ENCODE measurements around the gene TMOD1. TPM values are rescaled to one million over a fixed set of nuclear protein-coding genes. Genes with fewer than 3 reads are reported as not detected.

The TMOD1 gene
- total RNA-seq, 1 donor = 0.18 TPM

DNA sequence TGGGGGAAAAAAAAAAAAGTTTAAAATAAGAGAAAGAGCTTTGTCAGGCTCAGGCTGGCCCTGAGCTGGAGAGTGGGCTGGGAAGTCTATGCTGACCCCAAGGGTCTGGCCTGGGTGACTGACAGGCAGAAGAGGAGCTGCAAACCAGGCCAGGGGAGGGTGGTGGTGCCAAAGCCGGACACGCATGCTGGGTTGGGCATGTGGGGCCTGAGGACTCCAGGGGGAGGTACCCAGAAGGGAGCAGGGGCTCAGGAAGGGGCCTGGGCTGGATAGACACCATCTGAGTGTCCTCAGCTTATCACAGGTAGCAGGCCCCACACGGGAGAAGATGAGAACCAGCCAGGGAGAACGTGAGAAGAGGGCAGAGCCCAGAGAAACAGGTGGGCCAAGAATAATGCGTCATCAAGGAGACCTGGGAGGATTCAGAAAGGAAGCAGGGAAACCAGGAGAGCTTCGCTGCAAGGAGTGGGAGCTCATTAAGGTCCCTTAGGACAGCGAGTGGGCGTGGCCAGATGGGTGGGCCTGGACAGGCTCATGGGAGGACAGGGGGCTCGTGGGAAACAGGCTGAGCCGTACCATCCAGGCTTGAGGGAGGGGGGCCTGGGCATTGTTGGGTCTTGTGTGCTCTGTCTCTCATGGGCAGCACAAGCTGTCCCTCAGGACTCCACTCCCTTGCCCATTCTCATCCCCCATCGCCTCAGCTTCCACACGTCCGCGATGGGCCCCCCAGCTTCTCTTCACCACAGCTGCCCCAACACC, 16.0 kb downstream of the TMOD1 start:
- no peak for DNase-seq (ENCODE audit: low read depth)
- no peak overlapping the region for H3K4me3 ChIP-seq (ENCODE audit: low read depth, low read length)
- TF ChIP-seq, protein P1, sequence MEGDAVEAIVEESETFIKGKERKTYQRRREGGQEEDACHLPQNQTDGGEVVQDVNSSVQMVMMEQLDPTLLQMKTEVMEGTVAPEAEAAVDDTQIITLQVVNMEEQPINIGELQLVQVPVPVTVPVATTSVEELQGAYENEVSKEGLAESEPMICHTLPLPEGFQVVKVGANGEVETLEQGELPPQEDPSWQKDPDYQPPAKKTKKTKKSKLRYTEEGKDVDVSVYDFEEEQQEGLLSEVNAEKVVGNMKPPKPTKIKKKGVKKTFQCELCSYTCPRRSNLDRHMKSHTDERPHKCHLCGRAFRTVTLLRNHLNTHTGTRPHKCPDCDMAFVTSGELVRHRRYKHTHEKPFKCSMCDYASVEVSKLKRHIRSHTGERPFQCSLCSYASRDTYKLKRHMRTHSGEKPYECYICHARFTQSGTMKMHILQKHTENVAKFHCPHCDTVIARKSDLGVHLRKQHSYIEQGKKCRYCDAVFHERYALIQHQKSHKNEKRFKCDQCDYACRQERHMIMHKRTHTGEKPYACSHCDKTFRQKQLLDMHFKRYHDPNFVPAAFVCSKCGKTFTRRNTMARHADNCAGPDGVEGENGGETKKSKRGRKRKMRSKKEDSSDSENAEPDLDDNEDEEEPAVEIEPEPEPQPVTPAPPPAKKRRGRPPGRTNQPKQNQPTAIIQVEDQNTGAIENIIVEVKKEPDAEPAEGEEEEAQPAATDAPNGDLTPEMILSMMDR (IDR thresholded peaks at IDR 0.05; ENCODE audit: insufficient read depth, low read length) = no peak

DNA sequence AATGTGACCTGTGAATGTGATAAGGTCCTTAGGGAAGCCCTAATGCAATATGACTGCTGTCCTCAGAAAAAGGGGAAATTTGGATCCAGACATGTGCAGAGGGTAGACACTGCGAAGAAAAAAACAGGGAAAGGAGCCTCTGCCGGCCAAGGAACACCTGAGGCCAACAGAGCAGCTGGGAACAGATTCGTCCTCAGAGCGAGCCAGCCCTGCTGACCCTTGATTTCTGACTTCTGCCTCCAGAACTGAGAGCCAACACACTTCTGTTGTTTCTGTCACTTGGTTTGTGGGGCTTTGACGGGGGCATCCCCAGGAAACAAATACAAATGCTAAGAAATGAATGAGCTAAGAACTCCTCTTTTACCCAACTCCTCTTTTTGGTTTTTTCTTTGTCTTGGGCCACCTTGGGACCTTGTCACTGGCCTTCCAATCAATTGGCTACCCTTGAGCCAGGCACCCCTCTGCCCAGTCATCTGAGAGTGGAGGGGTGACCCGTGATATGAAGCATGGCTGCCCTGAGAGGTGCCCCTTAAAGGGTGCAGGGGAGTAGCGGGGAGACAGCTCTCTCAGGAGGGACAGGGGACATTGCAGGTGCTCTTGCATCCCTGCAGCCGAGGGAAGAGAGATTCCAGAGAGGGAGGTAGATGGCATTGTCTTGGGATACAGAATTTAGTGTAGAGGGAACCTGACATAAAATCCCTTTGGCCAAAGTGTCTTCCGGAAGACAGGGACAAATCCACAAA, 16.9 kb downstream of the TMOD1 start:
- TF ChIP-seq, protein P1 (IDR thresholded peaks at IDR 0.05; ENCODE audit: insufficient read depth, low read length) = no peak
- DNase-seq (ENCODE audit: low read depth) = no peak
- no peak overlapping the region for H3K4me3 ChIP-seq (ENCODE audit: low read depth, low read length)

GRCh38 chr9:97518909-97519307, 17.4 kb downstream of the TMOD1 start:
- TF ChIP-seq, protein P1 (IDR thresholded peaks at IDR 0.05; ENCODE audit: insufficient read depth, low read length) = no peak
- H3K4me3 ChIP-seq (ENCODE audit: low read depth, low read length) = no peak overlapping the region

DNA sequence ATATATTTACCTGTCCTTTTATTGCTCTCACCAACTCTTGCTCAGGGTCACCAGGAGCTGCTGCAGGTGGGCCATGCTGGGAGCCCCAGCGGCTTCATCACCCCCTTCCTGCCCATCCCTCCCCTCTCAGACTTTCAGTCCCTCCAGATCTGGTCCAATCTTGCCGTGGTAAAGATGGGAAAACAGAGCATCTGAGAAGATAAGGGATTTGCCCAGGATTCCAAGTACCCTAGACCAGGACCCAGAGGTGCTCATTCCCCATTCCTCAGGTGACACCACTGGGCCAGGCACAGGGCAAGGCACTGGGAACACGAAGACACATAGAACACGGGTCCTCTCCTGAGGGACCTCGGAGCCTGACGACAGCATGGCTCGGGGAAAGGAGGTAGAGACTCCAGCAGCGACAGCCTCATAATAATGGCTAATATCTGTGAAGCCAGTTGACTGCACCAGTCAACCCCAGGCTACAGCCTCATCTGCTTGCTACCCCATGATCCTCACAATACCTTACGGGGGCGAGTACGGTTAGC, 18.0 kb downstream of the TMOD1 start:
- H3K4me3 ChIP-seq (ENCODE audit: low read depth, low read length) = no peak overlapping the region
- no peak for DNase-seq (ENCODE audit: low read depth)
- TF ChIP-seq, protein P1 (IDR thresholded peaks at IDR 0.05; ENCODE audit: insufficient read depth, low read length) = no peak

More at GRCh38 chr9:97518909-97519307, 17.4 kb downstream of the TMOD1 start:
- DNase-seq (ENCODE audit: low read depth) = peak; percentile 62

- no peak for DNase-seq (ENCODE audit: low read depth)
- TF ChIP-seq, protein P1 (IDR thresholded peaks at IDR 0.05; ENCODE audit: insufficient read depth, low read length) = no peak
- no peak overlapping the region for H3K4me3 ChIP-seq (ENCODE audit: low read depth, low read length)
Measured at GRCh38 chr9:97521576-97522333, 20.3 kb downstream of the TMOD1 start.

- H3K4me3 ChIP-seq (ENCODE audit: low read depth, low read length) = no peak overlapping the region
- TF ChIP-seq, protein P1 (IDR thresholded peaks at IDR 0.05; ENCODE audit: insufficient read depth, low read length) = no peak
- DNase-seq (ENCODE audit: low read depth) = no peak
Measured at GRCh38 chr9:97524424-97524823, 23.0 kb downstream of the TMOD1 start.

All from fibroblast of the aortic adventitia (primary cell).